Cardiac septum (tissue), 1 donor: Measurements from ENCODE around the gene ATOSB. TPM values are rescaled to one million over a fixed set of nuclear protein-coding genes. Genes with fewer than 3 reads are reported as not detected.

Experiments
- DNase-seq: peaks from one replicate; pipeline ENCODE4 v3.0.0-alpha.2; 2020; ENCODE audit warnings: low spot score
- intact Hi-C: fragments of 100-400 bp; cut with DNase I; formaldehyde crosslinking; loops from one replicate; pipeline ENCODE4 v1.14.0; 2022
- total RNA-seq: library from RNA; stranded (reverse); fragmentation: NEBNext Ultra II Directional; extraction: Animal tissue kit (Norgen Biotek cat#: 25700); gene quantifications from one replicate; pipeline ENCODE4 v1.2.1, GENCODE V29; 2021
- donor health status: DM: no; HTN: no; CAD: no.

ATOSB gene
- total RNA-seq, 1 donor from 2014 or later, result 20.0 TPM

DNA sequence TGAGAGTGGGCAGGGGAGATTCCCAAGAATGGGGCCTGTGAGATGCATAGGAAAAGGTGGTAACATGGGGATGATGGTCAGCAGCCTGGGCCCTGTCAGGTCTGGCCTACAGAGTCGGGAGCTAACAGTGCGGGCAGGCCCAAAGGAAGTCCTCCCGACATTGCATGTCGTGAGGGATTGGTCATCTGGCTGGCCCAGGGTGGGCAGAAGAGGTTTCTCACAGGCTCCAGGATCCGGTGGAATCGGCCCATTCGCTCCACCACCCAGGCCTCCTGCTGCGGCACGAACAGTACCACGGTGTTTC, 13.2 kb downstream of the ATOSB start:
- intact Hi-C loops, result no loop called here
- DNase-seq, result no peak

GRCh38 chr9:35097573-35097972, 18.1 kb downstream of the ATOSB start:
- intact Hi-C loops, result loop anchor here (2.0 kb wide), 1 partner anchor 17 kb away; no protein-coding TSS in a partner anchor
- DNase-seq, result no peak

GRCh38 chr9:35096035-35096849, 19.4 kb downstream of the ATOSB start, which contains the start of gene PIGO:
TSS of gene PIGO (minus strand) at chr9:35096591. CDS start at chr9:35095565, 1,026 bp downstream.
- DNase-seq, result peak; percentile 94
- intact Hi-C loops, result loop anchor here (2.0 kb wide), 1 partner anchor 15 kb away; no protein-coding TSS in a partner anchor

GRCh38 chr9:35091536-35091935, 24.1 kb downstream of the ATOSB start:
- no peak for DNase-seq
- intact Hi-C loops, result loop anchor here (5.0 kb wide), 1 partner anchor 194 kb away; a partner anchor contains a TSS

DNA sequence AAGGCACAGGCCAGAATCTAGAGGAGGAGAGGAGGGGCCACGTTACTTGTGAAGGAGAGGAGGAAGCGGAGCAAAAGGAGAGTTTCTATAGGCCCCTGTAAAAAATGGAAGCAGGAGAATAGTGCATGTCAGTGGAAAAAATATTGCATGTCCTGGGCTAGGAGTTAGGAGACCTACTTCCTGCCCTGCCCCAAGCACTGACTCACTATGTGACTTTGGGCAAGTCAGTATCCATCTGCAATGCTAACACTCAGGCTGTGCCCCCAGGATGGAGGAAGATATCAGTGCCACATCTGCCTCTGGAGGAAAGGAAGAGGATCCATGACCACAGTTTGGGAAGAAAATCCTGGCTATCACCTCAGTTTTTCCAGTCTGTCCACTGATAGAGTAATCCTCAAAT, 26.2 kb downstream of the ATOSB start:
- intact Hi-C loops, result no loop called here
- DNase-seq, result no peak

- intact Hi-C loops, result no loop called here
- no peak for DNase-seq
Measured at GRCh38 chr9:35085078-35085477, 30.6 kb downstream of the ATOSB start.

- intact Hi-C loops, result loop anchor here (2.0 to 10.0 kb wide), 2 partner anchors 17 to 525 kb away; partner anchors contain the start of genes PIGO and TESK1
- DNase-seq, result peak; percentile 97
Measured at GRCh38 chr9:35079426-35080341, 36.0 kb downstream of the ATOSB start, which contains the start of gene FANCG. TSS of gene FANCG (minus strand) at chr9:35079942. CDS start at chr9:35079524, 418 bp downstream.

DNA sequence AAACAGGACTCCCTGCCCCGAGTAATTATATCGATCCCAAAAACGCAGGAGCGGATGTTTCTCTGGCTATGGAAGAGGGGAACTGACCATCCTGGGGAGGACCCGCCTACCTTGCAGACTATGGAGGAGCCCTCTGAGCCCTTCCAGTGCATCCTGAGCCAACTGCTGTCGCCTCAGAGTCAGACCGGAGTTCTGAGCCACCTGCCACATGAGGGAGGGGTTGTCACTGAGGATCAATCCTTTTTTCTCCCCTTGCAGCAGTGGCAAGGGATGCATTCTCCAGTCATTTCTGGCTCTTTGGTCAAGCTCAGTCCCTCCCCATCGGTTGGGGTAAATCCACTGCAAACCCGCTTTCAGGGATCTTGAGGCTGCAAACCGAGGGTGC, 36.6 kb downstream of the ATOSB start:
- DNase-seq, result no peak
- intact Hi-C loops, result loop anchor here (10.0 kb wide), 1 partner anchor 526 kb away; the partner anchor contains the start of gene TESK1

DNA sequence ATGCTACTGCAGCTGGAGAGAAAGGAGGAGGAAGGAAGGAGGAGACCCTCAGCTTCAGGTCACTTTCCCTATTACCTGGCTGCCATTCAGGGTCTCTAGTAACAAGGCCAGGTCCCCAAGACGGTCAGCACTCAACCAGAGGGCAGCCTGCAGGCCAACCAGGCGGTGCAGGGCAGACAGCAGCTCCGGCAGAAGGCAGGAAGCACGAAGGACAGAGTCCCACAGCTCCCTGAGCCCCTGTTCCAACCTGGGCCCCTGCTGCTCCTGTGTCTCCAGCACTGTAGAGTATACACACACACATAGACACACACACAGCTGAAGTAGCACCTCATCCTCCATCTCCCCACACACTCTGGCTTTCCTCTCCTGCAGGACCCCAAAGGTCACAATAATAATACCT, 37.6 kb downstream of the ATOSB start:
- intact Hi-C loops, result loop anchor here (10.0 kb wide), 1 partner anchor 527 kb away; the partner anchor contains the start of gene TESK1

DNA sequence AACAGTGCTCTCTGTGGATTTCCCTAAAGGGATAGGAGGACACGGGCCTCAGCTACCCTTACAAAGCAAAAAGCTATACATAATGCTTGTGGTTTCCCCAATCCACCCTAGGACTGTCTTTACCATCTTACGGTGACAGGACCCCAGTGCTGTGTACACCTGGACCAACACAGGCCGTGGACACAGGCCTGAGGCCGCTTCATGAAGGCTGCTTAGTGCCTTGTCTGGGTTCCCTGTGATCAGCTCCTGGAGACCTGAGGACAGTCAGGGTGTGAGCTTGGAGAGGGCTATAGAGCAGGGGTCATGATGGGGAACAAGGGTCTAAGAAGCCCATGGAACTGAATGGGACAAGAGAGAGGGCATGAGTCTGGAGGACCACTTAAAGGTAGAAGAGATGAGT, 38.8 kb downstream of the ATOSB start:
- intact Hi-C loops, result loop anchor here (10.0 kb wide), 1 partner anchor 528 kb away; the partner anchor contains the start of gene TESK1
- no peak for DNase-seq

More for the DNA sequence above, 37.6 kb downstream of the ATOSB start:
- no peak for DNase-seq

- no peak for DNase-seq
- intact Hi-C loops, result loop anchor here (10.0 kb wide), 1 partner anchor 529 kb away; the partner anchor contains the start of gene TESK1
Measured at GRCh38 chr9:35075358-35075757, 40.3 kb downstream of the ATOSB start.

DNA sequence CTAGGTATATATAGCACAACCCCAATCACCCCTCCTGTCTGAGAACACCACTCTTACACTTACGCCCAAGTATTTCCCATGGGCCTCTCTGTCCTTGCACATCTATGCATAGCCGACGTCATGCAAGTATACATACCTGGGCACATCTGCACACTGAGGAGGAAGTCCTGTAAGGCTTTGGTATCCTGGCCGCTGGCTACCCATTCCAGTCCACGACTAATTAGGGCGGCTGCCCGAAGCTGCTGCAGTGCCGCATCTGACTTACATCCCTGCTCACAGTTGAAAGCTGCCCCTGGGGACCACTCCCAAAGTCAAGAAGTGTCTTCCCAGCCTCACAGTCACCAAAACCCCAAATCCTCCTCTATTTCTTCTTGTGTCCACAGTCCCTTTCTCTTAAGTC, 40.9 kb downstream of the ATOSB start:
- intact Hi-C loops, result loop anchor here (5.0 to 10.0 kb wide), 2 partner anchors 82 to 530 kb away; partner anchors contain the start of gene TESK1
- DNase-seq, result no peak

DNA sequence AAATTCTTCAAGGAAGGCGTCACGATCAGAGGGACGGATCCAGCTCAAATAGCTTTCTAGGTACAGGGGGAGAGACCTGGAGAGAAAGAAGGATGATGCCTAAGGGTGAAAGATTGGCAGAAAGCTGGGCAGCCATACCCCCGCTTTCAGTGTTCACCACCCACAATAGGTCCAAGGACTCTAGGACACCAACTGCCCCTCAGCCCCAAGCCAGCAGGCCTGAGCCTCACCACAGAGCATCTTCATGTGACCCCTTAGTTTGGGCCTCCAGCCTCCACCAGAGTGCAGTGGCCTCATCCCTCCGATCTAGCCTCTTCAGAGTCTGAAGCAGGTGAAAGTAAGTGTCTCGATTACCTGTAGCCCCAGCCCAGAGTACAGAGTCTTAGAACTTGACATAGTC, 41.5 kb downstream of the ATOSB start:
- intact Hi-C loops, result loop anchor here (5.0 to 10.0 kb wide), 2 partner anchors 82 to 531 kb away; partner anchors contain the start of gene TESK1
- no peak for DNase-seq

- DNase-seq, result no peak
- intact Hi-C loops, result loop anchor here (5.0 to 10.0 kb wide), 2 partner anchors 81 to 532 kb away; partner anchors contain the start of gene TESK1
Measured at GRCh38 chr9:35073279-35073612, 42.4 kb downstream of the ATOSB start.

DNA sequence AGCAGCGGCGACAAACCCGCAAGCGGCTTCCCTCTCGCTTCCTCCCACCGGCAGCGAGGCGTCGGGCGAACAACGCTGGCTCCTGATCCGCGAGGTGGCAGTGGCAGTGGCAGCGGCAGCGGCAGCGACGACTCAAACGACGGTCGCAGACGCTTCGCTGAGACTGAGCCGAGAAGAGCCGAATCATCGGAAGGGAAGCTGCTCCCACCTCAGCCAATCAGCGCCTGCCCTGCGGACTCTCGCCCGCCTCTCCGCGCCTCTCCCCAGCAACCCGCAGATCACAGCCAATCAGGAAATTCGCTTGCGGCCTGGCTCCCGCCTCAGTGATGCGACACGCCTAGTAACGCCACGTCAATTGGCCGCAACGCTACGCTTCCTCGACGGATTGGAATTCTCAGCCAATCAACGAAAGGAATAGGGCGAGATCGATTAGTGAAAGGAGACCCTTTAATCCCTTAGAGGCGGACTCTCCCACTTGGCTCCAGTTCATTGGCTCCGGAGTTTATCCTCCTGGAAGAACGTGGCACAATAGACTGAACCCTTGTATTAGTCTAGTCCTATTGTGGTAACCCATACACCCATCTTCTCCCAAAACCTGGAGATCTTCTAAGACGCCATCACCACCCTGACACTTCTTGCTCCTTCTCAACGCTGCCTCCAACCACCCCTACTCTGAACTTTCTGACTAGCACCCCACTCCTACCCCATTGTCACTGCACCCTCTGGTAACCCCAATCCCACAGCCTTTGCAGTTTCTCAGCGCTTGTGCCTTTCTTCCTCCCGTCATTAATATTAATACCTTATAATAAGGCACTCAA, 43.0 kb downstream of the ATOSB start, which contains the start of gene VCP:
Gene VCP (minus strand): TSS at position 165 of the 818 bp plus-strand sequence. CDS start 272 bp downstream, outside the sequence.
- DNase-seq, result peak; percentile 99
- intact Hi-C loops, result loop anchor here (5.0 to 10.0 kb wide), 2 partner anchors 80 to 532 kb away; partner anchors contain the start of gene TESK1

DNA sequence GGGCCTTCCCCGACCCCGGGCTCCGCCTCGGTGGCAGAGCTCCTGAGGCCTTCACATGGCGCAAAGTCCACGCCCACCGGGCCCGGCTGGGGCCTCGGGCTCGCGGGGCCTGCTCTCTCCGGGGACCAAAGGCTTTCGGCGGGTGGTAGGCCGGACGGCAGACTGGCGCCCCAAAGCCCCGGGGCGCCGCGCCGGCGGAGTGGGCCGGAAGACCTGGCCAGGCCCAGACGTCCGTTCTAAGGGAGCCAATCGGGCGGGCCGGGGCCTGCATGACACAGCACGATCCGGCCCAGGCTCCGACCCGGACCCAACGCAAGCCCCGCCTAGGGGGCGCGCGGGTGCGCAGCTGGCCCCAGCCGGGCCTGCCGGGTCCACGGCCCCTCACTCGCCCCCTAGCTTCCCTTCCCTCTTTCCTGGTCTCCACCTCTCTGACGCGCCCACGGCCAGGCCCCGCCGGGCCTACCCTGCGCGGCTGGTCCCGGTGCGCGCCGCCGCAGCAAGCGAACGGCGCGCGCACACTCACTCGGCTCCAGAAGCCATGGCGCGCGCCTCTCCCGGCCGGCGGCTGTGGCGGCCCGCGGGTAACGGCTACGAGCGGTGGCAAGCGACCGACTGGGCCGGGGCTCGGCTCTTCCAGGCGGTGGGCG, 43.7 kb downstream of the ATOSB start:
- DNase-seq, result peak; percentile 94
- intact Hi-C loops, result loop anchor here (5.0 to 10.0 kb wide), 2 partner anchors 80 to 533 kb away; partner anchors contain the start of gene TESK1

GRCh38 chr9:35070823-35071813, 44.5 kb downstream of the ATOSB start:
- DNase-seq, result no peak
- intact Hi-C loops, result loop anchor here (5.0 to 10.0 kb wide), 2 partner anchors 79 to 534 kb away; partner anchors contain the start of gene TESK1
